GM19023 (cell line): Measurements from ENCODE around the gene UNC5CL.
"Not testable (repeated sequence)": the region's sequence is repeated elsewhere in the genome, so short reads cannot be mapped to it uniquely, and the experiment has no call there.

Experiments used
- ATAC-seq: cut with Tn5 transposase; IDR thresholded peaks from one replicate; pipeline ENCODE4 v1.9.1; 2021; ENCODE audit warnings: mild to moderate bottlenecking, moderate library complexity; ENCODE audit not compliant: unreplicated experiment

Gene UNC5CL

DNA sequence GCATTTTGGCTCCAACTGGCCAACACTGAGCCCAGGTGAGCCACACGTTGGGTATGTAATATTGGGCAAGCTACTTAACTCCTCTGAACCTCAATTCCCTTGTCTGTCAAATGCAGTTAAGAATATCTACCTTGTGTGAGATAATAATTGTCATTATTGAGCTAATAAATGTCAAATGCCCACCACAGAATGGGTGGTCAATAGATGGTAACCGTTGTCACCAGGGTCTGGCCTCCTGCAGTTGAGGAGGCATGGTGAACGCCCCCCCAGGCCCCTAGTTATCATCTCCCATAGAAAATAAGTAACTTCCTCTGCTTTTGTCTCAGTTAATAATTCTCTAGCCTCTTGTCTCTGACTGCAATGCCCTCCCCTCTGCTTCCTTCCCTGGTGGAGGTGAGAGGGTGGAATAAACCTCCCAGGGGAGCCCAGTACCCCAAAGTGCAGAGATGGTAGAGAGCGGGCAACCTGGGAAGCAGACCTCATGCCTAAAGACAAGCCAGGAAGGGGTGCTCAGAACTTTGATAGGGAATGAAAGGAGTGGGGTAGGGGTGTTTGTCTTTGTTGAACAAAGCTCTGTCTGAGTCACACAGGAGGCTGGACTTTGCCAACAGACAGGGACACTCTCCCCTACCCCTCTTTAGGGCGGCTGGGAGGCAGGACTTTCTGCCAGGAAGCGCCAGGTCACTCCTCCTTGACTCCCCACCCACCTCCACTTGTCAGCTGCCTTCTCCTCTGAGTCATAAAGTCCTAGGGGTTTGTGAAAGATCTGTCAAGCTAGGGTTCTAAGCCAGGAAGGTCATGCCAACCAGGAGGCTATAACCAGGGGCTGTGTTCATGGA is 1.3 kb upstream of the UNC5CL start:
- ATAC-seq = no peak

DNA sequence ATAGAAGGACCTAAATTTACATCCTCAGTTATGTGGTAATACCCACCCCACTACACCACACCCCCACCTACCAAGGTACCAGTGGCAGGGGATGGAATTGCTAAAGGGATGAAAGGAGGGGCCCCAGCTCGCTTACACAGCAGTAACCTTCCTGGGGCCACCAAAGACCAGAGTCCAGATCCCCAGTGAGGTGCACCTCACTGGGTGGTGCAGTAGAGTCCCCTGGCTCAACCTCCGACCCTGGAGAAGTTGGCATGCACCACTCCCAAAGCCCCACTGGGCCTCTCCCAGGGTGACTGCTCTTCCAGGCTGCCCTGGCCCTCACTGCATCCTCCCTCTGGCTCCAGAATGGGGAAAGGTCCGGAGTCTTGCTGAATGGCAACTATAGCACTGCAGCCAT is 816 bp downstream of the UNC5CL start:
- ATAC-seq = no peak

DNA sequence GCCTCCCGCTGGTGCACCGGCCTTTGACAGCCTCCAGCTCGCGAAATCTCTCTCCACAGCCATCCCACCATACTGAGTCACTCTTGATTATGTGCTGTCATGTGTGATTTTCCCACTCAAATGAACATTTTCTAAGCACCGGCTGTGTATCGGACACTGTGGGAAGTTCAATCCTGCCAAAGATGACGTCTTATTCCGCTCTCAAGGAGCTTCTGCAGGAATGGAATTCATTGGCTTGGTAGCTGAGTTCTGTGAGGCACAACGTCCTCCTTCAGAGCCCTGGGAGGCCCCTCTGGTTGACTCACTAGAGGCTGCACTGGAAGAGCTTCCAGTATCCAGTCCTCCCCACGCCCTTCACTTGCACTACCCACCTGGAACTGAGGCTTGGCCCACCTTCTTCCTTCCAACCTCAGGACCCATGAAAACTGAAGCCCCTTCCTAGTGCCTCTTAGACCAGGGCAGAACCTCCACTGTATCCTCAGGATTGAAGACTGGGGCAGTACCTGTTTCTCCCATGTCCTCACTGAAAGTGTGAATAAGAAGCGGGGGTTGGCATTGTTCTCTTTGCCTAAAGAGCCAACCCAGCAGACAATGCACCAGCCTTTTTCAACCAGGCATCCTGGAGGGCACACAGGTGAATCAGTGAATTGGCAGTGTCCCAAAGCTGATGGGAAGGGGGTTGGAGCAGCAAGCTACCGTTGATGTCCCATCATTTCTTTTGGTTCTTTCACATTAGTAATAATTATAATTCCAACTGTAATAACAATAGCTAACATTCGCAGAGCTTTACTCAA is 1.7 kb downstream of the UNC5CL start:
- ATAC-seq = no peak

DNA sequence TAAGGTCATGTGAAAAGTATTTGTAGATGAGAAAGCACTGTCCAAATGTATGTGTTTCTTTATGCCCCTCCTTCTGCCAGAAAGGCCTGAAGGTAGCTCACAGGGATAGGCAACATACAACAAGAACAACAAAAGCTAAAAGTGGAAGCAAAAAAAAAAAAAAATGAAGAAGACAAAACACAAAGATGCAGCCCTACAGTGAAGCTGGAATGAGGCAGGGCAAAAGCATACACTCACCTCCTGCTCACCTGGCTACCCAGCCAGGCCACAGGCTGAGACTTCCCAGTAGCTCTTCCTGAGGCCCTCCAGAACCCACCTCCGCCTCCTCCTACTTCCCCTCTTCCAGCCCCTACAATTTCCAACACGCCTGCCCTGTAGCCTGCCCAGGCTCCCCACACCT is 2.4 kb downstream of the UNC5CL start:
- no peak for ATAC-seq

DNA sequence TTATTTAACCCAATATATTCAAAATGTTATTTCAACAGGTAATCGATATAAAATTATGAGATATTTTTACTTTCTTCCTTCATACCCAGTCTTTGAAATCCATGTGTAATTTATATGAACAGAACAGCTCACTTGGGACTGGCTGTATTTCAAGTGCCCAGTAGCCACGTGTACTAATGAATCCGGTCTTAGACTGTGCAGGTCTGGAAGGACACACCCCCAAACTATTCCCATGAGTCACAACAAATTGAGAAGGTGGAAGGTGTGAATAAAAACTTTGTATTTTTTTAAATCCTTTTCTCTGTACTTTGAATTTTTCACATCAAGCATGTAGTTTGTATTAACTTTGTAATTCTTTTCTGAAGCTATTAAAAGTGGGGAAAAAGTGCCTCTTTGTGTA is 2.8 kb downstream of the UNC5CL start:
- ATAC-seq = no peak

DNA sequence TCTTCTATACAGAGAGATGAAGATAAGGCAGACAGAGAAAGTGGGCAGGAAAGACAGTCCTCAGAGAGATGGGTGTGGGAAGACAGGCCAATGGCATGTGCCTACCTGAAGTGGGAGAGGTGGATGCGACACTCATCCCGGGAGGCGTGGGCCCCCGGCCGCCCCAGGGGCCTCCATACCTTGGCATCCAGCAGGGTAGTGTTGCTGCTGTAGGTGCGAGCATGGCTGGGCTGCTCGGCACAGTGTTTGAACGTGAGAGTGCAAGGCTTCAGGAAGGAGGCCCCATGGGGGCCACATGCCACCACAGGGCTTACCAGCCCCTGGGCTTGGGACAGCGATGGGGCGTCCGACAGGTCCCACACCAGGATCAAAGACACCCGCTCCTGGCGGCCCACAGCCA is 5.2 kb downstream of the UNC5CL start:
- ATAC-seq = no peak

DNA sequence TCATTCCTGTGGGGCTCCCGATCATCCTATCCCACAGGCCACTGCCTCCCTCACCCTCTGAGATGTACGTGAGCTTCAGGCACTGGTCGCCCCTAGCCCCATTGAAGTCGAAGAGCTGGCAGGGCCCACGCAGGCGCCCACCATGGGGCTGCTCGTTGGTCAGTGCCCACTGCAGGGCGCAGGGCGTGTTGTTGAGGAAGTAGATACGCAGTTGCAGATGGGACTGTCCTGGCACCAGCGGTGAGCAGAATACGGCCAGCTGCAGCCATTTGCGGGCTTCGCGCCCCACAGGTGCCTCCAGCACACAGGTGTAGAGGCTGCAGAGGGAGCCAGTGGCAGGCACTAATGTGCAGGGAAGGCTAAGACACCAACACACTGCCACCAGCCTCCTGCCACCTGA is 6.2 kb downstream of the UNC5CL start:
- ATAC-seq = no peak

DNA sequence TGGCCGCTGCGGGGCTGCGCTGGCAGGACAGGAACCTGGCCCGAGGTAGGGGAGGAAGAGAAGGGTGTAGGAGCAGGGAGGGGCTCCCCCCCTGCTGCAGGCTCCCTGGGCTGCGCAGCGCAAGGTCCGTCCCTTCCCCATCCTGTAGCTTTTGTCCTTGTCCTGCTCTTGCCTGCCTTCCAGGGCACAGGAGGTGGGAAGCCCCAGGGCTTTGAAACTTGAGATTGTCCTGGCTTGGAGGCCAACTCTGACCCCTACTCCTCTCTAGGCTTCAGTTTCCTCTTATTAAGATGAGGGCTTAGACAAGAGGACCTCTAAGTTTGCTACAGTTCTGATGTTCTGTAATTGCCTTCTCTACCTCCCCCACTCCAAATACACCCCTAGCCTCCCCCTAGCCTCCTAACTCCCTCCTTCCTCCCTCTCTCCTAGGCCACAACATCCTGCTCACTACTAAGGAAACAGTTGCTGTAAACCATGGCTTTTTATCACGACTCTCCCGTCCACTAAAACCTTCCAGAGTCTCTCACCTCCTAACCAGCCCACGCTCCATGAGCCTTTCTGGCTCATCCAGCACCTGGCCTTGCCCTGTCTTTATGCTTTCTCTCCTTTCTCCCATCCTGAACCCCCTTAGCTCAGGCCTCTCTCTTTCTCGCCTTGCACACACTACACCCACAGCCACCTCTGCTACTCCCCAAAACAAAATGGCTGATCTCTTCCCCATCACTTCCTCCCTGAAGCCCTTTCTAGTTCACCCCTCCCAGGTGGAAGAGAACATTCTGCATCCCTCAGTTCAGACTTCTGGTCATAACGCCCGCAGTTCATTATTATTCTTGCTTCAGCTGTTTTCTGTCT is 10.2 kb downstream of the UNC5CL start:
- peak; percentile 36 for ATAC-seq

DNA sequence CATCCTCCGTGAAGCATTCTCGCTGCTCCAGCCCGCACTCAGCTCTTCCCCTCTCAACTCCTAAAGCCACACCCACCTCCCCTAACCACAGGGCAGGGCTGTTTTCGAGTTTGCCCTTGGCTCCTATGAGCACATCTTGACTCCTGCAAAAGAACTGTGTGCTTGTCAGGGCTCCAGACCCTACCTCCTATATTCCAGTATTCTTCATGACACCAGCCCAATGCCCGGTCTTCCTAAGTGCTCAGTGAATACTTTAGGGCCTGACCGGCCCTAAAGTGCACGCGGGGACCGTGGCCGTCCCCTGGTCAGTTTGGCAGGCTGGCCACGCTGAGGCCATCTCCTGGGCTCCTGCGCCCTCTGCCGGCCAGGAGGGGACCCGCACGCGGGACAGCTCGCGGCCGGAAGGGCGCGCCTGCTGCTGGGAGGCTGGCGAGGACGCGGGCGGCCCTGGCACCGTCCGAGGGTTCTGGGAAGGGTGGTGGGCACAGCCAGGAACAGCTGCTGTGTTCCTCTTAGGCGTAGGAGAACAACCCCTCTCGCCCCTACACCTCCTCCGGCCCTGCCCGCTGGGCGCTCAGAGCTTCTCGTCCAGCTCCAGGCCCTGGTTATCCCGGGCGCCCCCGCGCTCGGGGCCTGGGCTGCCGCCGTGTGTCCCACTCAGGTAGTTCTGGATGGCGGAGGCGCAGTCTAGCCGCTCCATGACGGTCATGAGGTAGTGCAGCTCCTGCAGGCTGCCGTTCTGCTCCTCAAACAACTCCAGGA is 11.0 kb downstream of the UNC5CL start:
- ATAC-seq = peak; percentile 90

DNA sequence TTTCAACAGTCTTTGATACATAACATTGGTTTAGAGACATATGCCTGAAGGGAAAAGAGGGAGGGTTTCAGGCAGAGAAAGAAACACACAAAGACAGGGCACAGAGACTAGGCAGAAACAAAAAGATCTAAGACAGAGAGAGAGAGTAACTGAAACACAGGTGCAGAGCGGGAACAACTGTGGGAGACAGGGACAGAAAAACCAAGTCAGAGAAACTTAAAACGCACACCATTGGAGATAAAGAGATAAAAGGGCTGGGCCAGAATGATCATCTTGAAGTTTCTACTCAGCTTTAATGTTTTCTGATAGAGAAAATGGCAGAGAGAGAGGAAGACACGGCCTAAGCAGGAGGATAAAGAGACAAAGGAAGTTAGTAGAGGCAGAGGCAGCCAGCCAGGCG is 11.8 kb downstream of the UNC5CL start:
- no peak for ATAC-seq

DNA sequence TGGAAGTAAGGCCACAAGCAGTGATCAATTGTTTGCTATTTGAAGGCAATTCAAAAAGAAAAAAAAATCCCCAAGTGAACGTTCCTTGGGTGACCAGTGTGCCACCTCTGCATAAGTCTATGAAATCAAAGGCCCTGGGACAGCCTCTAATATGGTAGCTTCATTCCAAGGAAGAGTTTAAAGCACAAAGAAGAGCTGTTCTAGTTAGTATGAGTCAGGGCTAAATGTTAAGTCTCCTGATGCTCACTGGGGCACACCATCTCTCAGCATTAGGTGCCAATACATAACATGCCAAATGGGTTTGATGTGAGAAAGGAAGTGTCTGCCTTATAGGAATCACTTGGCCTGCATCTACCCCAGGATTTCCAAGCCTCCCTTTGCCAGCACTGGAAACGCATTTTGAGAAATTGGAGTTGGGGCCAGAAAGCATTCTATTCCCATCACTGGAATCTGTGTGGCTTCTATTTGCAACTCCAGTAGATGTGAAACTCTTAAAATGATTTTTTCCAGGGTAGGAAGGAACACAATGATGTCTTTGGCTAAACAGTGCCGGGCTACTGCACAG is 13.0 kb downstream of the UNC5CL start:
- no peak for ATAC-seq

DNA sequence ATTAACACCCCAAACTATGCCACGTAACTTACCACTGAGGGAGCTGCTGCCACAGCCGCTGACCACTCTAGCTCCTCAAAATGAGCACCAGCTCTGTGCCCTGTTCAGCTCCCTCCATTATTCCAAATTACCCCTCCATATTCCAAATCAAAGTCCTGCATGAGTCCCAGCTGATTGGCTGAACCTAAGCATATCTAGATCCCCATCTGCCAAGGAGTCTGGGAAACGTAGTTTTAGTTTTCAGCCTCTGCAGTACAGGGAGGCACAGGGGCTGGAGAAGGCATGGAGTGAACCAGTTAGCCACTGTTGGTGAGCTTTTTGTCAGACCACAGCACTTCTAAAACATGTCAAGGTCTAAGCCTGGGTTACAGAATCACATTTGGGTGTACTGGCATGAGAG is 15.9 kb downstream of the UNC5CL start:
- no peak for ATAC-seq

DNA sequence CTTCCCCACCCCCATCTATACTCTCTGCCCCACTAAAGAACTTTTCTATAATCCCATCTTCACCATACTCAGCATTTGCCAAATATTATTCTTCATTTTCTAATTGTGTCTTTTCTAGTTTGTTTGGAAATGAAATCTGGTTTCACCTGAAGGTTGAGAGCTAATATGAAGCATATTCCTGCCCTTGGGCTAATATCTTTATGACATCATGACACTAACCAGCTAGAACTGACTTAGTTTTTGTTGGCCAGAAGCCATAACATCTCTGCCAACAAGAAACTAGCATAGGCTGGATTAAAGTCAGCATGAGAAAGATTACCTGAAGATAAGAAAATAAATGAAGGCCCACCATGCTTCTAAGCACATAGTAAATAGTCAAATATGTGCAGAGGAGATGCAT is 16.7 kb downstream of the UNC5CL start:
- no peak for ATAC-seq

DNA sequence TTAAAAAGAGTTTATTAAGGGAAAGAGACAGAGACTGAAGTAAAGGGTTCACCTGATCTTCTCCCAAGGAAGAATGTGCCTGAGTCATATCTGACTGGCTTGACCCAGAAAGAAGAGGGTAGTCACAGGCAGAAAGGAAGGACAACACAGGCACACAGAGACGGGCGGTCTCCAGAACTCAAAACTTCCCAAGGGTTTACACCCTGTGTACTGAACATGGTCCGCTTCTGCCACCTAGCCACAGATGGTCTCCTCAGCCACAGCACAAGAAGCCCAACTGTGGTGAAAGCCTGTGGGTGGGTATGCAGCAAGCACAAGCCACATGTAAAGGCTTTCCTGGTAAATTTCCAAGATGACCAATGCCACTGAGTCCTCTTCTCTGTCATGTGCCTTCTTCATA is 17.2 kb downstream of the UNC5CL start:
- no peak for ATAC-seq

DNA sequence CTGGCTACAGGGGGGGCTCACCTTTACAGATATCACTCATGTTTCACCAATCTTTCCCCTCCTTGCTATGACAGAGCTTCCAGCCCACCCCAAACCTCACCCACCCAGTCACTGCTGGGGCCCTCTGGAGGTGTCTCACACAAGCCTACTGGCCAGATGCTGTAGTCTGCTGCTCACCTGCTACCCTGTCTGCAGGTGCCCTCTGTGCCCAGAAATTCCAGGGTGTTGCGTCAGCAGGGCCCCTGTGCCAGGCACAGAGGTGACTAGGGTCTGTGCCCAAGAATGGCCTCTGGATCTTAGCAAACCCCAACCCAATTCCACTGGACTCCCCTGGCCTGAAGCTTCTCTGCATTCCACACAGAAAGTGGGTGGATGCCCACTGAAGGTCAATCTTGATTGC is 21.4 kb downstream of the UNC5CL start:
- no peak for ATAC-seq

DNA sequence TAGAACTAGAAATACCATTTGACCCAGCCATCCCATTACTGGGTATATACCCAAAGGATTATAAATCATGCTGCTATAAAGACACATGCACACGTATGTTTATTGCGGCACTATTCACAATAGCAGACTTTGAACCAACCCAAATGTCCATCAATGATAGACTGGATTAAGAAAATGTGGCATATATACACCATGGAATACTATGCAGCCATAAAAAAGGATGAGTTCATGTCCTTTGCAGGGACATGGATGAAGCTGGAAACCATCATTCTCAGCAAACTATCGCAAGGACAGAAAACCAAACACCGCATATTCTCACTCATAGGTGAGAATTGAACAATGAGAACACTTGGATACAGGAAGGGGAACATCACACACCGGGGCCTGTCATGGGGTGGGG is 23.2 kb downstream of the UNC5CL start:
- not testable (repeated sequence) for ATAC-seq

DNA sequence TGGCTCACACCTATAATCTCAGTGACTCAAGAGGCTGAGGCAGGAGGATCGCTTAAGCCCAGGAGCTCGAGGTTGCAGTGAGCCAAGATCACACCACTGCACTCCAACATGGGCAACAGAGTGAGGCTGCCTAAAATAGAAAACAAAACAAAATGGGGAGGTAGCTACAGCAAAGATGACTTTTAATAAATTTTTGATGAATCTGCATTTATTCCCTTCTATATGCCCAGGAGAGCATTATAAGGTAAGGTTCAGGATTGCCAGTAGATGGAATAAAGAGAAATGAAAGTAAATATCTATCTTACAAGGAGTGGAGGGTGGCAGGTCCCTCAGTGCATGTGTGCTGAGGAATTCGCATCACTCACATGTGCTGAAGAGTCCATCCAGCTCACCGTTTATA is 24.2 kb downstream of the UNC5CL start:
- no peak for ATAC-seq

DNA sequence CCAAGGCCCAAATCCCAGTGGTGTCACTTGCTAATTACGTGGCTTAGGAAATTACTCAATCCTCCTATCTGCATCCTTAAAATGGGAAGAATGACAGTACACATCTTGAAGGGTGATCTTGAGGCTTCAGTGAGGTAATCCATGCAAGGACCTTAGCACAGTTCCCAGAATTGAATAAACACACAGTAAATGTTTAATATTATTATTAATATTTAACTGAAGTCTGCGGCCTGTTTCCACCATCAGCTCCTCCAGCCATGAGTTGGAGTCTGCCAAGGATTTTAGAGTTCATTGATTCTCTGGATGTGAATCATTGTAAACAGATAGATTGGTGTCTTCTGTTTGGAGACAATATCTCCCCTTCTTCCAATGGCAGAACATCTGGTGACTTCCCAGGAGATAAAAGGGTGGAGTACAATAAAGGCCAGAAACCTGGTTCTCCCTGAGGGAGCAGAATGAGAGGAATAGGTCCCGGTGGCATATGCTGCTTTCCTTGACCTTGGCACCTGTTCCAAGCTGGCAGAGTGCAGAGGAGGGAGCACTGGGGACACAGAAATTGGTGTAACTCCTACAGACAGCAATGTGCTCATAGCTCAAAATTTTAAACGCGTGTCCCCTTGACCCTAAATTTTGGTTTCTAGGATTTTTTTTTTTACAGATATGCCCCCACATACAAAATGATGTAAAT is 25.4 kb downstream of the UNC5CL start:
- ATAC-seq = no peak

DNA sequence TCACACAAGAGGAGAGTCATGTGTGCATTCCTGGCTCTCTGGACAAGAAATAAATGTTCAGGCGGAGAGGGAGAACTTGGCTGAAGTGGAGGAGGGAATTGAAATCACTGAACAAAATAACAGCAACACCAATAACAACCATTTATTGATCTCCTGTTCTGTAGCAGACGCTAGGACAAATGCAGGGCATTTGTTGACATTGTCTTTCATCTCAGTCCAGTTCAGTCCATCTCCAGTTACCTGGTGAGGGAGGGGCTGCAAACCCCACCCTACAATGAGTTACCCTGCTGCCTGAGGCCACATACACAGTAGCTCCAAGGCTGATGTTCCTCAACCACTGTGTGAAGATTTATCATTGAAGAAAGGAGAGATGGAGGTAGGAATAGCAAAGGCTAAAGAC is 27.3 kb downstream of the UNC5CL start:
- ATAC-seq = no peak

DNA sequence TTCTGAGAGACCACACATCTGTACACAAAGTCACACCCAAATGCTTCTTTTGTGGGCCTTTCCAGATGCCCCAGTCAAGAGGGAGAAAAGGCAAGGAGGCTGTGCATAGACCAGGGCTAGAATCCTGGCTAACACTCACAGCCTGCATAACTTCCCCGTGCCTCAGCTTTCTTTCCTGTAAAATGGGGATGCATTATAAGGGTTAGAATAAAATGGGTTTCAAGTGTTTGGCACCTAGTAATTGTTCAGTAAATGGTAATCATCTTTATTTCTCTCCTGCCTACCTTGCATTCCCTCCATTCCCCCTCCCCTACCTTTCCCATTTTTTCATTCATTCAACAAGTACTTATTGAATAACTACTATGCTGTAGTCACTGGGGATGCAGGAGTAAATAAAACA is 29.4 kb downstream of the UNC5CL start:
- ATAC-seq = no peak
